ENCODE measurements around the gene ADAMTS12. TPM values are rescaled to one million over a fixed set of nuclear protein-coding genes. Genes with fewer than 3 reads are reported as not detected.

ADAMTS12 gene
- total and polyA plus RNA-seq, 4 donors = 0.49 to 6.4 (median 2.3) TPM

DNA sequence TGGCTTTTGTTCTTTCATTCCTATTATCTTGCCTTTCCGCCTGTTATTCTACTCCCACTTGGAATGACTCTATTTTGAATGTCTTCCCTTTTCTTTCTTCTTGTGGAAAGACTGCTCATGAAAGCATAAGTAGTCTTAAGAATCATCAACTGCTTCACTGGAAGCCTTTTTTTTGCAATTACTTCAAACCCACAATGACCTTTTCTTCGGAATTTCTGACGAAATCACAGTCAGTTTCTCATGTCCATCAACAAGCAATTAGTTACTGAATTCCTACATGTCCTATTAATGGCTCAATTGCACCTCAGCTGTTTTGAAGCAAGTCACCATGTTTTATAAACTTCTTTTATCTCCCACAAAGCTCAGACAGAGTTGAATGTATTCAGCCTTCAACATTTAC is 254.8 kb downstream of the ADAMTS12 start:
- H3K27ac ChIP-seq (ENCODE audit: low read depth in 1 of 2, low read length in 2 of 2) = no peak overlapping the region
- H3K9me3 ChIP-seq (ENCODE audit: control insufficient read depth in 4 of 4, low read length in 3 of 4) = no peaks in the 10 kb centered on the region
- no peak for DNase-seq (ENCODE audit: low spot score)
- H3K9ac ChIP-seq (ENCODE audit: low read depth in 1 of 2, low read length in 2 of 2) = no peak overlapping the region
- H3K36me3 ChIP-seq (ENCODE audit: control insufficient read depth in 4 of 4, insufficient read depth in 3 of 4, low read depth in 1 of 4, low read length in 3 of 4) = no peaks in the 10 kb centered on the region
- WGBS = 48% methylated on average over 3 of the region's 3 CpGs
- H3K4me1 ChIP-seq (ENCODE audit: control insufficient read depth in 4 of 4, insufficient read depth in 4 of 4, low read length in 3 of 4) = no peaks in the 10 kb centered on the region
- TF ChIP-seq, protein P1, sequence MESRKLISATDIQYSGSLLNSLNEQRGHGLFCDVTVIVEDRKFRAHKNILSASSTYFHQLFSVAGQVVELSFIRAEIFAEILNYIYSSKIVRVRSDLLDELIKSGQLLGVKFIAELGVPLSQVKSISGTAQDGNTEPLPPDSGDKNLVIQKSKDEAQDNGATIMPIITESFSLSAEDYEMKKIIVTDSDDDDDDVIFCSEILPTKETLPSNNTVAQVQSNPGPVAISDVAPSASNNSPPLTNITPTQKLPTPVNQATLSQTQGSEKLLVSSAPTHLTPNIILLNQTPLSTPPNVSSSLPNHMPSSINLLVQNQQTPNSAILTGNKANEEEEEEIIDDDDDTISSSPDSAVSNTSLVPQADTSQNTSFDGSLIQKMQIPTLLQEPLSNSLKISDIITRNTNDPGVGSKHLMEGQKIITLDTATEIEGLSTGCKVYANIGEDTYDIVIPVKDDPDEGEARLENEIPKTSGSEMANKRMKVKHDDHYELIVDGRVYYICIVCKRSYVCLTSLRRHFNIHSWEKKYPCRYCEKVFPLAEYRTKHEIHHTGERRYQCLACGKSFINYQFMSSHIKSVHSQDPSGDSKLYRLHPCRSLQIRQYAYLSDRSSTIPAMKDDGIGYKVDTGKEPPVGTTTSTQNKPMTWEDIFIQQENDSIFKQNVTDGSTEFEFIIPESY (IDR thresholded peaks at IDR 0.05) = no peak
- TF ChIP-seq, protein P2, sequence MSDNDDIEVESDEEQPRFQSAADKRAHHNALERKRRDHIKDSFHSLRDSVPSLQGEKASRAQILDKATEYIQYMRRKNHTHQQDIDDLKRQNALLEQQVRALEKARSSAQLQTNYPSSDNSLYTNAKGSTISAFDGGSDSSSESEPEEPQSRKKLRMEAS (IDR thresholded peaks at IDR 0.05) = no peak
- TF ChIP-seq JUND (IDR thresholded peaks at IDR 0.05) = no peak
- no peak for TF ChIP-seq RXRA (IDR thresholded peaks at IDR 0.05)
- TF ChIP-seq, protein P3, sequence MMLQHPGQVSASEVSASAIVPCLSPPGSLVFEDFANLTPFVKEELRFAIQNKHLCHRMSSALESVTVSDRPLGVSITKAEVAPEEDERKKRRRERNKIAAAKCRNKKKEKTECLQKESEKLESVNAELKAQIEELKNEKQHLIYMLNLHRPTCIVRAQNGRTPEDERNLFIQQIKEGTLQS (IDR thresholded peaks at IDR 0.05) = no peak
- no peak for TF ChIP-seq RAD21 (IDR thresholded peaks at IDR 0.05)
- TF ChIP-seq, protein P4, sequence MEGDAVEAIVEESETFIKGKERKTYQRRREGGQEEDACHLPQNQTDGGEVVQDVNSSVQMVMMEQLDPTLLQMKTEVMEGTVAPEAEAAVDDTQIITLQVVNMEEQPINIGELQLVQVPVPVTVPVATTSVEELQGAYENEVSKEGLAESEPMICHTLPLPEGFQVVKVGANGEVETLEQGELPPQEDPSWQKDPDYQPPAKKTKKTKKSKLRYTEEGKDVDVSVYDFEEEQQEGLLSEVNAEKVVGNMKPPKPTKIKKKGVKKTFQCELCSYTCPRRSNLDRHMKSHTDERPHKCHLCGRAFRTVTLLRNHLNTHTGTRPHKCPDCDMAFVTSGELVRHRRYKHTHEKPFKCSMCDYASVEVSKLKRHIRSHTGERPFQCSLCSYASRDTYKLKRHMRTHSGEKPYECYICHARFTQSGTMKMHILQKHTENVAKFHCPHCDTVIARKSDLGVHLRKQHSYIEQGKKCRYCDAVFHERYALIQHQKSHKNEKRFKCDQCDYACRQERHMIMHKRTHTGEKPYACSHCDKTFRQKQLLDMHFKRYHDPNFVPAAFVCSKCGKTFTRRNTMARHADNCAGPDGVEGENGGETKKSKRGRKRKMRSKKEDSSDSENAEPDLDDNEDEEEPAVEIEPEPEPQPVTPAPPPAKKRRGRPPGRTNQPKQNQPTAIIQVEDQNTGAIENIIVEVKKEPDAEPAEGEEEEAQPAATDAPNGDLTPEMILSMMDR (IDR thresholded peaks at IDR 0.05; ENCODE audit: low read depth, low read length, missing input control) = no peak
- no peak for TF ChIP-seq GABPA (IDR thresholded peaks at IDR 0.05 in 1 of 2, conservative IDR thresholded peaks at IDR 0.05 in 1 of 2)
- no peak for TF ChIP-seq TAF1 (conservative IDR thresholded peaks at IDR 0.05)
- TF ChIP-seq NR2F2 (IDR thresholded peaks at IDR 0.05) = no peak
- TF ChIP-seq SP1 (IDR thresholded peaks at IDR 0.05) = no peak
- TF ChIP-seq EGR1 (IDR thresholded peaks at IDR 0.05; ENCODE audit: low read depth in 2 of 2) = no peak
- no peak for TF ChIP-seq FOXA1 (IDR thresholded peaks at IDR 0.05)
- no peak for TF ChIP-seq YY1 (IDR thresholded peaks at IDR 0.05)
- TF ChIP-seq FOXA2 (IDR thresholded peaks at IDR 0.05) = no peak
- TF ChIP-seq, protein P5, sequence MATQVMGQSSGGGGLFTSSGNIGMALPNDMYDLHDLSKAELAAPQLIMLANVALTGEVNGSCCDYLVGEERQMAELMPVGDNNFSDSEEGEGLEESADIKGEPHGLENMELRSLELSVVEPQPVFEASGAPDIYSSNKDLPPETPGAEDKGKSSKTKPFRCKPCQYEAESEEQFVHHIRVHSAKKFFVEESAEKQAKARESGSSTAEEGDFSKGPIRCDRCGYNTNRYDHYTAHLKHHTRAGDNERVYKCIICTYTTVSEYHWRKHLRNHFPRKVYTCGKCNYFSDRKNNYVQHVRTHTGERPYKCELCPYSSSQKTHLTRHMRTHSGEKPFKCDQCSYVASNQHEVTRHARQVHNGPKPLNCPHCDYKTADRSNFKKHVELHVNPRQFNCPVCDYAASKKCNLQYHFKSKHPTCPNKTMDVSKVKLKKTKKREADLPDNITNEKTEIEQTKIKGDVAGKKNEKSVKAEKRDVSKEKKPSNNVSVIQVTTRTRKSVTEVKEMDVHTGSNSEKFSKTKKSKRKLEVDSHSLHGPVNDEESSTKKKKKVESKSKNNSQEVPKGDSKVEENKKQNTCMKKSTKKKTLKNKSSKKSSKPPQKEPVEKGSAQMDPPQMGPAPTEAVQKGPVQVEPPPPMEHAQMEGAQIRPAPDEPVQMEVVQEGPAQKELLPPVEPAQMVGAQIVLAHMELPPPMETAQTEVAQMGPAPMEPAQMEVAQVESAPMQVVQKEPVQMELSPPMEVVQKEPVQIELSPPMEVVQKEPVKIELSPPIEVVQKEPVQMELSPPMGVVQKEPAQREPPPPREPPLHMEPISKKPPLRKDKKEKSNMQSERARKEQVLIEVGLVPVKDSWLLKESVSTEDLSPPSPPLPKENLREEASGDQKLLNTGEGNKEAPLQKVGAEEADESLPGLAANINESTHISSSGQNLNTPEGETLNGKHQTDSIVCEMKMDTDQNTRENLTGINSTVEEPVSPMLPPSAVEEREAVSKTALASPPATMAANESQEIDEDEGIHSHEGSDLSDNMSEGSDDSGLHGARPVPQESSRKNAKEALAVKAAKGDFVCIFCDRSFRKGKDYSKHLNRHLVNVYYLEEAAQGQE (IDR thresholded peaks at IDR 0.05) = no peak
- no peak overlapping the region for H3K4me3 ChIP-seq (ENCODE audit: low read depth in 1 of 3, low read length in 3 of 3)
- no peaks in the 10 kb centered on the region for H3K27me3 ChIP-seq (ENCODE audit: control insufficient read depth in 4 of 4, insufficient read depth in 4 of 4, low read length in 3 of 4)

DNA sequence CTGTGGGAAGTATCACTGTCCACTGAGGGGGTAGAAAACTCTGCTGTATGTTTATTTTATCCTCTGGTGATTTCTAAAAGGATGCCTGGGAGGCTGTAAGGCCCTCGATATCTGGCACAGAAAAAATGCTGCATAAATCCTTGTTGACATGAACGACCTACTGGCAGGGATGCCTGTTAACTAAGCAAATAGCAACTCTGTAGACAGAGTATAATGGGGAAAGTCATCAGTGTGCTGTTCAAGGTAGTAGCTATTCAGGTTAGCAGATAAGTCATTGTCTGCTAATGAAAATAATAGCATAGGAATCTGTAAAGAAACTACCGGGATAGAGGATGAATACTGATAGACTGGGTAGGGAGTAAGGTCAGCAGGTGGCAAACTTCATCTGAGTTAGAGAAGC is 256.2 kb downstream of the ADAMTS12 start:
- Histone ChIP-seq H3K9me3 (ENCODE audit: control insufficient read depth in 4 of 4, low read length in 3 of 4) (no peaks in the 10 kb centered on the region), H3K27me3 (ENCODE audit: control insufficient read depth in 4 of 4, insufficient read depth in 4 of 4, low read length in 3 of 4) (peaks cover 0 to 3% (median 0%) of the 10 kb centered on the region in 4 donors), H3K4me1 (ENCODE audit: control insufficient read depth in 4 of 4, insufficient read depth in 4 of 4, low read length in 3 of 4) (no peaks in the 10 kb centered on the region), H3K36me3 (ENCODE audit: control insufficient read depth in 4 of 4, insufficient read depth in 3 of 4, low read depth in 1 of 4, low read length in 3 of 4) (no peaks in the 10 kb centered on the region), H3K4me3 (ENCODE audit: low read depth in 1 of 3, low read length in 3 of 3) (no peak overlapping the region), H3K9ac (ENCODE audit: low read depth in 1 of 2, low read length in 2 of 2) (no peak overlapping the region), H3K27ac (ENCODE audit: low read depth in 1 of 2, low read length in 2 of 2) (no peak overlapping the region)
- WGBS = 41% methylated on average over 3 of the region's 3 CpGs
- TF ChIP-seq, protein P2 (IDR thresholded peaks at IDR 0.05) = no peak
- TF ChIP-seq, protein P4 (IDR thresholded peaks at IDR 0.05; ENCODE audit: low read depth, low read length, missing input control) = no peak
- TF ChIP-seq NR2F2 (IDR thresholded peaks at IDR 0.05) = no peak
- TF ChIP-seq, protein P3 (IDR thresholded peaks at IDR 0.05) = no peak
- no peak for DNase-seq (ENCODE audit: low spot score)

Measured in liver (tissue), 9 donors.